RWPE2 (cell line): ENCODE results near the gene CNN1.

Source experiments
- ATAC-seq: fragments of 200-7000 bp; cut with Tn5 transposase; 3 replicates; pipeline ENCODE4 v1.9.1; 2021; ENCODE audit warnings: low read depth
- DNase-seq: peaks from one replicate; pipeline ENCODE4 v3.0.0-alpha.2; 2020; ENCODE audit warnings: low spot score
- H3K27ac ChIP-seq: fragments of 450-650 bp; 2 replicates; pipeline ENCODE4 v1.5.1; 2017; ENCODE audit warnings: mild to moderate bottlenecking; ENCODE audit not compliant: poor library complexity, severe bottlenecking
- H3K27me3 ChIP-seq: fragments of 250-450 bp; sonication (Bioruptor Pico); 2 replicates; pipeline ENCODE4 v1.5.1; 2021; ENCODE audit warnings: mild to moderate bottlenecking, moderate library complexity; ENCODE audit not compliant: insufficient read depth, poor library complexity, severe bottlenecking
- H3K36me3 ChIP-seq: fragments of 250-450 bp; sonication (Bioruptor Pico); 2 replicates; pipeline ENCODE4 v1.5.1; 2020; ENCODE audit warnings: low read depth, mild to moderate bottlenecking, moderate library complexity
- H3K4me1 ChIP-seq: fragments of 250-450 bp; sonication (Bioruptor Pico); 2 replicates; pipeline ENCODE4 v1.5.1; 2021; ENCODE audit warnings: mild to moderate bottlenecking, moderate library complexity; ENCODE audit not compliant: insufficient read depth, poor library complexity, severe bottlenecking
- H3K4me3 ChIP-seq: fragments of 250-450 bp; sonication (Bioruptor Pico); 2 replicates; pipeline ENCODE4 v1.5.1; 2021; ENCODE audit warnings: mild to moderate bottlenecking, moderate library complexity; ENCODE audit not compliant: severe bottlenecking
- H3K9me3 ChIP-seq: fragments of 250-450 bp; sonication (Bioruptor Pico); 2 replicates; pipeline ENCODE4 v1.5.1; 2021; ENCODE audit warnings: mild to moderate bottlenecking, moderate library complexity; ENCODE audit not compliant: severe bottlenecking
- TF ChIP-seq, protein P1 (sequence below): fragments of 450-650 bp; IDR thresholded peaks from one replicate; pipeline ENCODE4 v1.5.1; 2017; ENCODE audit warnings: mild to moderate bottlenecking, moderate library complexity; ENCODE audit not compliant: poor library complexity, severe bottlenecking

Gene CNN1

DNA sequence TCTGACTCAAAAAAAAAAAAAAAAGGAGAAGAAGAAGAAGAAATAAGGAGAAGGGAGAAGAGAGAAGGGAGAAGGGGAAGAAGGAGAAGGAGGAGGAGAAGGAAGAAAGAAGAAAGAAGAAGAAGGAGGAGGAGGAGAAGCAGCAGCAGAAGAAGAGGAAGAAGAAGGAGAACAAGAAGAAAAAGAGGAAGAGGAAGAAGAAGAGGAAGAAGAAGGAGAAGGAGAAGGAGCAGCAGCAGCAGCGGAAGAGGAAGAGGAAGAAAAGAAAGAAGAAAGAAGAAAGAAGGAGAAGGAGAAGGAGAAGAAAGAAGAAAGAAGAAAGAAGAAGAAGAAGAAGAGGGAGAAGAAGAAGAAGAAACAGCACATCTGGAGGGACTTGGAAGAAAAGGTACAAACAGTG, 4.1 kb upstream of the CNN1 start:
- H3K27me3 ChIP-seq = no peaks in the 10 kb centered on the region
- DNase-seq (no peak), ATAC-seq (no peak)
- H3K9me3 ChIP-seq = no peaks in the 10 kb centered on the region
- TF ChIP-seq, protein P1, sequence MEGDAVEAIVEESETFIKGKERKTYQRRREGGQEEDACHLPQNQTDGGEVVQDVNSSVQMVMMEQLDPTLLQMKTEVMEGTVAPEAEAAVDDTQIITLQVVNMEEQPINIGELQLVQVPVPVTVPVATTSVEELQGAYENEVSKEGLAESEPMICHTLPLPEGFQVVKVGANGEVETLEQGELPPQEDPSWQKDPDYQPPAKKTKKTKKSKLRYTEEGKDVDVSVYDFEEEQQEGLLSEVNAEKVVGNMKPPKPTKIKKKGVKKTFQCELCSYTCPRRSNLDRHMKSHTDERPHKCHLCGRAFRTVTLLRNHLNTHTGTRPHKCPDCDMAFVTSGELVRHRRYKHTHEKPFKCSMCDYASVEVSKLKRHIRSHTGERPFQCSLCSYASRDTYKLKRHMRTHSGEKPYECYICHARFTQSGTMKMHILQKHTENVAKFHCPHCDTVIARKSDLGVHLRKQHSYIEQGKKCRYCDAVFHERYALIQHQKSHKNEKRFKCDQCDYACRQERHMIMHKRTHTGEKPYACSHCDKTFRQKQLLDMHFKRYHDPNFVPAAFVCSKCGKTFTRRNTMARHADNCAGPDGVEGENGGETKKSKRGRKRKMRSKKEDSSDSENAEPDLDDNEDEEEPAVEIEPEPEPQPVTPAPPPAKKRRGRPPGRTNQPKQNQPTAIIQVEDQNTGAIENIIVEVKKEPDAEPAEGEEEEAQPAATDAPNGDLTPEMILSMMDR = no peak
- no peaks in the 10 kb centered on the region for H3K36me3 ChIP-seq
- H3K27ac ChIP-seq = no peak overlapping the region
- H3K4me3 ChIP-seq = no peak overlapping the region
- peaks cover 14% of the 10 kb centered on the region for H3K4me1 ChIP-seq

DNA sequence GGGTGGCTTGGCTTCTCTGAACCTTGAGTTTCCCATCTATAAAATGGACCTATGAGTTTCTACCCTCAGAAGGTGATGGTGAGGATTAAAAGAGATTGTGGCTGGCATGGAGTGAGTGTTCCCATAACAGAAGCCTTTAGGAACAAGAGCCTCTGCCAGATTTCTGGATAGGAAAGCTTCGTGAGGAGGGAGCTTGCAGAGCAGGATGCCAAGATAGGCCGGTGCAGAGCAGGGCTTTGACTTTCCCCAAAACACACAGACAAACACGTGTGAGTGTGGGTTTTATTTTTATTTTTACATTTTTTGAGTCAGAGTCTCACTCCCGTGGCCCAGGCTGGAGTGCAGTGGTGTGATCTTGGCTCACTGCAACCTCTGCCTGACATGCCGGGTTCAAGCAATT, 3.7 kb upstream of the CNN1 start:
- TF ChIP-seq, protein P1 = no peak
- no peak overlapping the region for H3K4me3 ChIP-seq
- H3K27ac ChIP-seq = no peak overlapping the region
- ATAC-seq = no peak
- no peak for DNase-seq
- H3K27me3 ChIP-seq = no peaks in the 10 kb centered on the region
- no peaks in the 10 kb centered on the region for H3K36me3 ChIP-seq
- H3K4me1 ChIP-seq = peaks cover 14% of the 10 kb centered on the region
- H3K9me3 ChIP-seq = no peaks in the 10 kb centered on the region

DNA sequence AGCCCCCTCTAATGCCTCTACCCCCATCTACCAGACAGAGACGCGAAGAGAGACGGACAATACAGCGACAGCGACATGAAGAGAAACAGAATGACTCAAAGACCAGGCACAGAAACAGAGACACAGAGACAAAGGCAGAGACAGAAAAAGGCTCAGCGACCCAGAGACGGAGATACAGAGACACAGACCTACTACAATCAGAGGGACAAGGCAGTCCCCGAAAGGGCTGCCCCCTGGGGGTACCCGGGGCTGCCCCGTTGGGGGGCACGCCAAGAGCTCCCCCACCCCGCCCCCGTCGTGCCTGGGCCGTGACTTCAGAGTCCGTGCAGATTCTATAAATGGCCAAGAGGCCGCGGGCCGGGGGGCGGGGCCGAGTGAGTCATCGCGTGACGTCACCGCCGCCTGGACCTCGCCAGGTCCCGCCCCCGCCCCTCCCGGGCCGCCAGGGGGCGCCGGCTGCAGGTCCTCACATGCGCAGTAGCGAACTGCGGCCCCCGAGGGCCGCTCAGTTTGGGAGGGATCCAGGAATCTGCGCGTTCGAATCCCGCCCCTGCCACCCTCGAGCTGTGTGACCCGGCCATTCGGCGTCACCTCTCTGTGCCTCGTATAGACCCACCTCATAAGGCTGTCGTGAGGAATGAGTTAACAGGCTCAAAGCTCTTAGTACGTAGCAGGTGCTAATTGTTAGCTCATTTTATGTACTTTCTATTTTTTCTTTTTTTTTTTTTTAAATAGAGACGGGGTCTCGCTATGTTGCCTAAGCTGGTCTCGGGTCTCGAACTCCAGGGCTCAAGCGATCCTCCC, 2.7 kb upstream of the CNN1 start:
- Histone ChIP-seq H3K9me3 (no peaks in the 10 kb centered on the region), H3K4me3 (no peak overlapping the region), H3K4me1 (peaks cover 14% of the 10 kb centered on the region), H3K27me3 (no peaks in the 10 kb centered on the region), H3K27ac (no peak overlapping the region), H3K36me3 (no peaks in the 10 kb centered on the region)
- DNase-seq (no peak), ATAC-seq (peak; percentile 48; the same call in 2 of the 3 replicates)
- TF ChIP-seq, protein P1 = peak; percentile 95

DNA sequence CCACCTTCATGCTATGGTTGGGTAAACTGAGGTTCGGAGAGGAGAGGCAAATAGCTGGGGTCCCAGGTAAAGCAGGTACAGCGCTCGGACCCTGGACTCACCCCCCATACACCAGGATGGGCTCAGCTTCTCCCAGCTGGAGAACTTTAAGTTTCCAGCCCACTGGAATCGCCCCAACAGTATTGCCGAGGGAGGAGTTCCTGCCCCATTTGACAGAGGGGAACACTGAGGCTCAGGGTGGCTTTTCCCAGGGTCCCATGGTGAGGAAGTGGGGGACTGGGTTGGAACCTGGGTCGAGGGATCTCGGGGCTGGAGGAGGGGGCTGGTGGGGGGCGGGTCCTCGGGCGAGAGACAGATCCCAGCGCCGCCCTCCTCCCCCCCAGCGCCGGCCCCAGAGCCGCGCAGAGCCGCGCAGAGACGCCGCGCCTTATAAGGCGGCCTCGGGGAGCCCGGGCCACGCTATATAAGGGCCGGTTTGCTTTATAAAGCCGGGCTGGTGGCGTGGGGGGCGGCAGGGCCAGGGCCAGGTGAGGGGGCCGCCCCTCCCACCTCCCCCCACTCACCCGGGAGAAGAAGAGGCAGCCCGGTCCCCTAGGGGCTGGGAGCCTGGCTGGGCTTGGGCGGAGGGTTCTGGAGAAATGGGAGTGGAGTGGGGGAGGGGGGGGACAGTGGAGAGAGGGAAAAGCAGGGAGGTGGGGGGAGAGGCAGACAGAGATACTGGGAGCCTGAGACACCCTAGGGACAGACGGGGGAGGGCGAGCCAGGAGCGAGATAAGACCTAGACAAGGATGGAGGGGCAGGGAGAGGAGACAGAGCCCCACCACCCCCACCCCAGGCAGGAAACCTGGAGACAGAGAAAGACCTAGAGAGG, 1.1 kb downstream of the CNN1 start:
- H3K27ac ChIP-seq = no peak overlapping the region
- DNase-seq (no peak), ATAC-seq (no peak; the same call in 2 of the 3 replicates)
- H3K9me3 ChIP-seq = no peaks in the 10 kb centered on the region
- H3K4me1 ChIP-seq = no peaks in the 10 kb centered on the region
- no peaks in the 10 kb centered on the region for H3K36me3 ChIP-seq
- no peak overlapping the region for H3K4me3 ChIP-seq
- H3K27me3 ChIP-seq = no peaks in the 10 kb centered on the region
- TF ChIP-seq, protein P1 = no peak
